IPS-15b (cell line): ENCODE results near the gene LRCOL1.

Source experiments
- H3K27me3 ChIP-seq: one replicate; pipeline ENCODE4 v1.6.1; 2013; ENCODE audit warnings: low read length; ENCODE audit not compliant: control insufficient read depth, insufficient read depth
- H3K36me3 ChIP-seq: one replicate; pipeline ENCODE4 v1.6.1; 2013; ENCODE audit warnings: low read length; ENCODE audit not compliant: control insufficient read depth, insufficient read depth
- H3K4me1 ChIP-seq: one replicate; pipeline ENCODE4 v1.6.1; 2013; ENCODE audit warnings: mild to moderate bottlenecking, low read length; ENCODE audit not compliant: control insufficient read depth, insufficient read depth
- H3K4me3 ChIP-seq: one replicate; pipeline ENCODE4 v1.5.1; 2013; ENCODE audit warnings: low read depth, low read length
- H3K9ac ChIP-seq: one replicate; pipeline ENCODE4 v1.6.1; 2013; ENCODE audit warnings: low read depth, mild to moderate bottlenecking, low read length
- H3K9me3 ChIP-seq: one replicate; pipeline ENCODE4 v1.6.1; 2013; ENCODE audit warnings: mild to moderate bottlenecking, low read length; ENCODE audit not compliant: control insufficient read depth, insufficient read depth

LRCOL1 gene

GRCh38 chr12:132582058-132582420 lies 28.3 kb downstream of the LRCOL1 start:
- H3K9me3 ChIP-seq, result no peaks in the 10 kb centered on the region
- peaks cover 34% of the 10 kb centered on the region for H3K27me3 ChIP-seq
- no peak overlapping the region for H3K9ac ChIP-seq
- no peaks in the 10 kb centered on the region for H3K4me1 ChIP-seq
- H3K4me3 ChIP-seq, result peak overlapping the region; percentile 46
- peaks cover 10% of the 10 kb centered on the region for H3K36me3 ChIP-seq

- Histone ChIP-seq H3K9me3 (no peaks in the 10 kb centered on the region), H3K4me1 (no peaks in the 10 kb centered on the region), H3K4me3 (peak overlapping the region; percentile 46), H3K9ac (no peak overlapping the region), H3K27me3 (peaks cover 33% of the 10 kb centered on the region), H3K36me3 (peaks cover 15% of the 10 kb centered on the region)
Observed at GRCh38 chr12:132581348-132582057, 28.9 kb downstream of the LRCOL1 start.

GRCh38 chr12:132580701-132581292 lies 29.6 kb downstream of the LRCOL1 start:
- no peak overlapping the region for H3K9ac ChIP-seq
- peaks cover 28% of the 10 kb centered on the region for H3K27me3 ChIP-seq
- no peaks in the 10 kb centered on the region for H3K4me1 ChIP-seq
- H3K9me3 ChIP-seq, result no peaks in the 10 kb centered on the region
- H3K4me3 ChIP-seq, result no peak overlapping the region
- peaks cover 19% of the 10 kb centered on the region for H3K36me3 ChIP-seq

GRCh38 chr12:132579744-132580143 lies 30.6 kb downstream of the LRCOL1 start:
- Histone ChIP-seq H3K36me3 (peaks cover 24% of the 10 kb centered on the region), H3K4me3 (no peak overlapping the region), H3K4me1 (no peaks in the 10 kb centered on the region), H3K27me3 (peaks cover 20% of the 10 kb centered on the region), H3K9ac (no peak overlapping the region), H3K9me3 (no peaks in the 10 kb centered on the region)

GRCh38 chr12:132578826-132579225 lies 31.6 kb downstream of the LRCOL1 start:
- Histone ChIP-seq H3K4me1 (no peaks in the 10 kb centered on the region), H3K36me3 (peaks cover 33% of the 10 kb centered on the region), H3K9ac (no peak overlapping the region), H3K9me3 (no peaks in the 10 kb centered on the region), H3K4me3 (no peak overlapping the region), H3K27me3 (peaks cover 11% of the 10 kb centered on the region)

GRCh38 chr12:132578118-132578517 lies 32.3 kb downstream of the LRCOL1 start:
- Histone ChIP-seq H3K27me3 (peaks cover 9% of the 10 kb centered on the region), H3K4me1 (no peaks in the 10 kb centered on the region), H3K9me3 (no peaks in the 10 kb centered on the region), H3K4me3 (no peak overlapping the region), H3K9ac (no peak overlapping the region), H3K36me3 (peaks cover 40% of the 10 kb centered on the region)

GRCh38 chr12:132577191-132577920 lies 33.0 kb downstream of the LRCOL1 start:
- Histone ChIP-seq H3K36me3 (peaks cover 48% of the 10 kb centered on the region), H3K4me1 (no peaks in the 10 kb centered on the region), H3K4me3 (no peak overlapping the region)

GRCh38 chr12:132576701-132577100 lies 33.7 kb downstream of the LRCOL1 start:
- Histone ChIP-seq H3K9ac (no peak overlapping the region), H3K4me3 (no peak overlapping the region), H3K9me3 (no peaks in the 10 kb centered on the region), H3K36me3 (peaks cover 50% of the 10 kb centered on the region), H3K27me3 (peaks cover 9% of the 10 kb centered on the region), H3K4me1 (no peaks in the 10 kb centered on the region)

More at GRCh38 chr12:132577191-132577920, 33.0 kb downstream of the LRCOL1 start:
- no peaks in the 10 kb centered on the region for H3K9me3 ChIP-seq
- H3K9ac ChIP-seq, result no peak overlapping the region
- H3K27me3 ChIP-seq, result peaks cover 9% of the 10 kb centered on the region

GRCh38 chr12:132575661-132576060 lies 34.7 kb downstream of the LRCOL1 start:
- H3K9ac ChIP-seq, result no peak overlapping the region
- H3K4me1 ChIP-seq, result no peaks in the 10 kb centered on the region
- H3K27me3 ChIP-seq, result peaks cover 5% of the 10 kb centered on the region
- peaks cover 50% of the 10 kb centered on the region for H3K36me3 ChIP-seq
- H3K4me3 ChIP-seq, result no peak overlapping the region
- H3K9me3 ChIP-seq, result no peaks in the 10 kb centered on the region

GRCh38 chr12:132574271-132574996 lies 35.9 kb downstream of the LRCOL1 start:
- H3K9me3 ChIP-seq, result no peaks in the 10 kb centered on the region
- H3K36me3 ChIP-seq, result peaks cover 56% of the 10 kb centered on the region
- no peak overlapping the region for H3K9ac ChIP-seq
- peaks cover 3% of the 10 kb centered on the region for H3K27me3 ChIP-seq
- H3K4me1 ChIP-seq, result no peaks in the 10 kb centered on the region
- no peak overlapping the region for H3K4me3 ChIP-seq

- Histone ChIP-seq H3K9me3 (no peaks in the 10 kb centered on the region), H3K36me3 (peaks cover 57% of the 10 kb centered on the region), H3K27me3 (no peaks in the 10 kb centered on the region), H3K9ac (no peak overlapping the region), H3K4me3 (no peak overlapping the region), H3K4me1 (no peaks in the 10 kb centered on the region)
Observed at GRCh38 chr12:132572801-132573760, 37.3 kb downstream of the LRCOL1 start.
